Urothelium cell line (cell line): Measurements from ENCODE around the gene INTS7.
"Not testable (repeated sequence)": the region's sequence is repeated elsewhere in the genome, so short reads cannot be mapped to it uniquely, and the experiment has no call there.

Experiments used
- DNase-seq: peaks from one replicate; pipeline ENCODE4 v3.0.0; 2011; ENCODE audit warnings: low spot score, mixed read lengths
- FAIRE-seq: peaks from 2 replicates; lab custom pipeline; 2011; peaks lifted over from hg19 to GRCh38; lab: Jason Lieb, UNC

Gene INTS7

DNA sequence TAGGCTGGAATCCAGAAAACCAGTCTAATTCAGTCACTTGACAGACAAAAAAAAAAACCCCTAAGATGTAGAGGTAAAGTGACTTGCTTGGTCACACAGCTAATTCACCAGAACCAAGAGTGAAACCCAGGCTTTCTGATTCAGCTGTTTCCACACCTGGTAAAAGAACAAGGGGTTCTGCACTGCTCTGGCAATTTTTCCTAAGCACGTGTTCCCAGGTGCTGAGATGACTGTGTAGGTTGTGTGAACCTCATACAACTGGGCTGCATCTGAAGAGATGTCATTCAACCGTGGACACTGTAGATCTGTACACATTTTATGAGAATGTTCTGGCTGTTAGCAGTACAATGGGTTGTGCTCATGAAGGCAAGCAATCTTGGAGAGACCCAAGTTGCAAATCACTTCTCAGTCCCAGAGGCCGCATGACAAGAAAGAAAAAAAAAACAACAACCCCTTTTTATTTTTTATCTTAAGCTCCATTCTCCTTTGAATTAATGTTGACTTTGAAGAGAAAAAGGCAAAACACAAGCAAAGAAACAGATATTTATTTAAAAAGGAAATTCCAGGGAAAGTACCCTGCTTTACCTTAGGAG is 95.4 kb downstream of the INTS7 start:
- DNase-seq (no peak), FAIRE-seq (no peak)

DNA sequence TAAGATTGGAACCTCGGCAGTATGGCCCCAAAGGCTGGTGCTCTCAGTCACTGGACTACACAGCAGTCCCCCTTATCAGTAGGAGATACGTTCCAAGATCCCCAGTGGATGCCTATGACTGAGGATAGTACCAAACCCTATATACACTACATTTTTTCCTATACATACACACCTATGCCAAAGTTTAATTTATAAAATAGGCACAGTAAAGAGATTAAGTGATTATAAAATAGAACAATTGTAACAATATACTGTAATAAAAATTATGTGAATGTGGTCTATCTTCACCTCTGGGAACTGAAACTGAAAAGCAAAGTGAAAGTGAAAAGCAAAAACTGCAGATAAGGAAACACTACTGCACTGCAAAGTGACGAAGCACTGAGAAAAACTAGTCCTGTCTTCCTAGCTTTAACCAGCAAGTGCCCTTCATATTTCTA is 96.8 kb downstream of the INTS7 start:
- no peak for FAIRE-seq
- DNase-seq, result no peak

DNA sequence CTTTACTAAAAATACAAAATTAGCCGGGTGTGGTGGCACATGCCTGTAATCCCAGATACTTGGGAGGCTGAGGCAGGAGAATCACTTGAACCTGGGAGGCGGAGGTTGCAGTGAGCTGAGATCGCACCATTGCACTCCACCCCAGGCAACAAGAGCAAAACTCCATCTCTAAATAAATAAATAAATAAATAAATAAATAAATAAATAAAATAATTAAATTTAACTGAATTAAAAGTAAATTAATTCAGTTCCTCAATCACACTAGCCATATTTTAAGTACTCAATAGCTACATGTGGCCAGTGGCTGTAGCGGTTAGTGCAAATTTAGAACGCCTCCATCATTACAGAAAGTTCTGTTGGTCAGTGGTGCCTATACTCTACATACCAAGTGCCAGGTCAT is 97.9 kb downstream of the INTS7 start:
- not testable (repeated sequence) for FAIRE-seq, DNase-seq

DNA sequence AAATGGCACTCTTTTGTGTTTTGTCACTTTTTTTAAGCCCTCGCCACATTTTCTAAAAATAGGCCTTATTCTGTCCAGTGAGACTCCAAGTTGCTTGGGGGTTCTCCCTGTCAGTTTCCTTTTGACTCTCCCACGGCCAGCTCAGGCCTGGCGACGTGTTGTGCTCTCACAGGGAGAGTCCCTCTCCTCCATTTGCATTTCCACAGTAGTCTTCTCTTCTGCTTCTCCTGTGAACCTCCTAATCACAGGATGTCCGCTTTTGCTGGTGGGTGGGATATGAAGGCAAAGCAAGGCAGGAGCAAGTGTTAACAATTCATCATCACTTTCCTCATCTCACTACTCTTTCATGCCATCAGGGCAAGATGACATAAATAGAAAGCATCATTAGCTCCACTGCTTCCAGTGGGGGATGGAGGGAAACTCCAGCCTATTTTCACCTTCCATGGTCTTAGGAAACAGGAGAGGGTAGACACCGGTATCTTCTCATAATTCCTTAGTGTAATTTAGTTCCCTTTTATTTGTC is 99.8 kb downstream of the INTS7 start:
- FAIRE-seq (no peak), DNase-seq (no peak)

DNA sequence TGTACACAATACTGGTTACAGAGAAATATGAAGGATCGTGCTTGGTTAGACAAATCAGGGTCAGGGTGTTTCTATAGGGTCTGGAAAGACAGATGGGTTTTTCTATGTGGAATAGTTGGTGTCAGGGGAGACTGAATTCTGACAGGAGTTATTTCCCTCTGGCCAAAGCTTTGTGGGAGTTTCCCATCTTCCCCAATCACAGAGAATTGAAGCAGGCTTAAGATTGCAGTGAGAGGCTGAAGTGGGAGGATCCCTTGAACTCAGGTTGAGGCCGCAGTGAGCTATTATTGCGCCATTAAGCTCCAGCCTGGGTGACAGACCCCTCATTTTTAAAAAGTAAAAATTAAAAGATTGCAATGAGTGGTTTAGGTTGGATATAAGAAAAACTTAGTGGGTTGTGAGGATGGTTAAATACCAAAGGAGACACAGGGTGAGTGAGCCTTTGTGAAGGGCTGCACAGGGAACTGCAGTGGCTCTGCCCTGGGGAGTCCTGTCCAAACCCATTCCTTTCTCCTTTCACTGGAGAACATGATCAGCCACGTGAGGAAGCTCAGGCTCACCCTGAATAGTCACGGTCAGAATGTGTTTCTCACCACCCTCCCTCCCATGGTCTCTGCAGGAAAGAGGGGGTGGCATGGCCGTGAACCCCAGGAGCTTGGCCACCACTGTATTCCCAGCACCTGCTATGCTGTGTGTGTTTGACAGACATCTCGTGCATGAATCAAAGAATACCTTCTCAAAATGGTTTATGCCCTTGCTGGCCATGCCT is 101.2 kb downstream of the INTS7 start:
- no peak for DNase-seq

DNA sequence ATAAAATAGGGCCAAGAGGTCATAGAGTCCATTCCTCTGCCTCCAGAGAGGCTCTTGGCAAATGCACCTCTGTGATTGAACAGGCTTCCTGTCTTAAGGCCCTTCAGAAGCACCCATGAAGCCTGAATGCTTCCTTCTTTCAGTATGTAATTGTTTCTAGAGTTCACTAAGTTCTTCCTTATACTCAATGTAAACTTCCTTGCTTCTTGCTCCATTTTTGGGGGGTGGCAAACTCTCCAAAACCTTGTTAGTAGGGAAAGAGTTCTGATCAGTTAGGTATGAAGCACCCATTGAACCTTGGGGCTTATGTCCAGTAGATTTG is 102.5 kb downstream of the INTS7 start:
- no peak for FAIRE-seq
- no peak for DNase-seq

More for the DNA sequence above, 101.2 kb downstream of the INTS7 start:
- FAIRE-seq, result no peak

DNA sequence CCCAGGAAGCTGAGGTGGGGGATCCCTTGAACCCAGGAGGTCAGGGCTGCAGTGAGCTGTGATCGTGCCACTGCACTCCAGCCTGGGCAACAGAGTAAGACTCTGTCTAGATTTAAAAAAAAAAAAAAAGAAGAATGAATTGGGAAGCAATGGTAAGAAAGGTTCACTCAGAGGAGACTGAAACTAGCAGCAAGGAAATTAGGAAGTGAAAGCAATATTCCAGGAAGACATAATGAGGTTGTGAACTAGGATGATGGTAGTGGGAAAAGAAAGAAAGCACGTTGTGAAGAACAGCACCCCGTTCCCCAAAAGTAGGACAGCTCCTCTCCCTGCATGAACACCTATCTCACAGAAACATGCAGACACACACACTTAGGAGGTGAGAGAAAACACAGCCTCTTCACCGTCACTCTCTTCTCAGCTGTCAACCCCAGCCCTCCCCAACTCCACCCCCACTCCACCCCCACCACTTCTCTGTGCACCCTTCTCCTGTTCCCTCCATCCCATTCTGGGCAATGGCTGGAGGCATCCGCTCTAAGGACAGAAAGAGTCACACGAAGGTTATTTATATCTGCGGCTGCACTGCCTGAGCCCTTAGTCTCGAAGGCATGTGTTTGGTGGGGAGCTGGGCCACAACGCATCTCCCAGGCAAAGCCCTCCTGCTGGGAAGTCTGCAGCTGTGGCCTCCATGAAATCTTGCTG is 103.0 kb downstream of the INTS7 start:
- FAIRE-seq, result no peak
- DNase-seq, result no peak

DNA sequence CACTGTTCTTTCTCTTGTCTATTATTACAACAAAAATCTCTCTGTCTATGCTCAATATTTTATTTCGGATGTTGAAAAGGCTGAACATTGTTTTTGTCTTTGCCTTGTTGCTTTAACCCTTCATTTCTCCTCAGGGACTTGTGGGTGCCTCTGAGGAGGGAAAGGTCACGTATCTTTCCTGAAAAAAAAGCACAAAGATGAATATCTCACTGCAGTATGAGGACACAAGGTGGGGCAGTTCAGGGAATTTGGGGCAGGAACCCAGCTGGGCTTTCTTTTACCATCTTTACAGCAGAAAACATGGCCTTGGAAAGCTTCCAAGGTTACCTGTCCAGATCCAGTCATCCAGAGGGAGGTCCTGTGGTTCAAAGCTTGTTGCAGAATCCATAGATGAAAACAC is 105.7 kb downstream of the INTS7 start:
- FAIRE-seq, result no peak
- no peak for DNase-seq

DNA sequence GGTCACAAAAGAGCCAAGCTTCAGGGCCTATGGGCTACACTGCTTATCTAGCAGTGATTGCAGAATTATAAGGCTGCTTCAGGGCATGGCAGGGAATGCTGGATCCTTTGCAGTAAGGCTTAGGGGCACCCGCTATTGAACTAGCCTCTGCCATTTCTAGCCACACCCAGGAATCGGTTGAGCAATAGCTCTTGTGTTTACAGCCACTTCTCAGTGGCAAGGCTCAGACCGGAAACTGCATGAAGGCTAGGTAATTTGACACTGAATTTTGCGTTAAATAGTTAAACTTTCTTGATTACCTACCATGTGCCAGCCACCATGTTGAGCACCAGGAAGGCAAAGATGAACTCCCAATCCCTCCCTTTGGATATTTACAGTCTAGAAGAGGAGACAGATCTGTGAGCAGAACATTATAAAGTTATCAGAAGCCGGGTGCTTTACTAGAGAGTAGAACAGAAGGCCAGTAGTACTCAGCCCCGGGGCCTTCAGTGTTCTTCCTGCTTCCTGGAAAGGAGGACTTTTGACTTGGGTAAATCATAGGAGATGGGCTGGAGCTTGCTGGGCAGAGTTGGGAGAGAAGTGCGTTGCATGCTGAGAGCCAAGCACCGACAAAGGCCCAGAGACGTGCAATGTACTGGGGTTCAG is 106.2 kb downstream of the INTS7 start:
- DNase-seq, result peak; percentile 22
- no peak for FAIRE-seq

DNA sequence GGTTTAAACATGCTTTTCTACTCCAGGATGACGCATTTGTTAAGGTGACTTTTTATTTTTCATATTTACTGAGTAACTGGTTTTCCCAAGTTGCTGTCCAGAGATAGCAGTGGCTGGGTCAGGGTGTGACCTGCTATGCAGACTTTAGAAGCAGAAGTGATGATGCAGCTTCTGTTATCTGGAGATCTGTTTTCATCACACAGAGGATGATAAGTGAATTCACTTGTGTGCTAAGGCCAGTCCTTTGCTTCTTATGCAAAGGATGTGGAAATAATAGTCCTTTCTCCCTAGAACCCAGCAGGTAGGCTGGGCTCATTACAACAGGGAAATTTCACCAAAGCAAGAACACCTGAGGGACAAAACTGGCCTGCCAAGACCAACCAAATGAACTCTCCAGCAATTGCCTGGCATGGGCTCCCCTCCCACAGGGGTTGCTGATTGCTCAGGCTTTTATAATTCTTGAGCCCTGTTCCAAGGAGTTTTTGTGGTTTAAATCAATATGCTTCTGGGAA is 107.0 kb downstream of the INTS7 start:
- no peak for DNase-seq

DNA sequence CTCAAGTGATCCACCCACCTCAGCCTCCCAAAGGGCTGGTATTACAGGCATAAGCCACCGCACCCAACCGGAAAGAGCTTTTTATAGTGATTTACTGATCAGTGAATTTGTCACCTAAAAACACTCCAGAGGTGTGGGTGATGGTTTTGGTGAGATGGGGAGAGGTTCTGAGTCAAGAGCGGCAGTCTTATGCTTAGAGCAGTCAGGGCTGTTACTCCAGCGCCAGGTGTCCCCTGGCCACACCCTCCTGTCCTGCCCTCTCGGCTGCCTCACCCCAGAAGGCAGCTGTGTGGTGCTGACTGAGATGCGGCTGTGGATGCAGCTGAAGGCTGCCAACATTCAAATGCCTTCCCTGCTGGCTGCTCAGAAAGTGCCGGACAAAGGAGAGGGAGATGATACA is 110.3 kb downstream of the INTS7 start:
- peak; percentile 31 for DNase-seq
- FAIRE-seq, result no peak

More for the DNA sequence above, 107.0 kb downstream of the INTS7 start:
- FAIRE-seq, result no peak

DNA sequence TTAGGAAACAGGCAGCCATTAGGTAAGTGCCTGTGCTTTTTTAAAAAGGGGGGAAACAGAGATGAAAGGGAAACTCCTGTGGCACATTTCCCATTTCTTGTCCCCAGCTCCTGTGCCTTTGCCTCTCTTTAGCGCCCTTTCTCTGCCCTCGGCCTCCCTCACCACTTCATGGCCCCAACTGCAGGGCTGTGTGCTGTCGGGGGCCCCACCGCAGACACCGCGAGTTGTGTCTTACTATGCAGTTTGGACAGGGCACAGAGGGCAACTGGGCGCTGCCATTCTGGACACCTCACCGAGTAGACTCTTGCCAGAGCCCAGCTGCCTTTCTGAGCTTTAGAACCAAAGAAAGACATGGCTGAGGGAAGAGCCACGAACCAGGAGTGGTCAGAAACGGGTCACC is 111.1 kb downstream of the INTS7 start:
- no peak for FAIRE-seq

DNA sequence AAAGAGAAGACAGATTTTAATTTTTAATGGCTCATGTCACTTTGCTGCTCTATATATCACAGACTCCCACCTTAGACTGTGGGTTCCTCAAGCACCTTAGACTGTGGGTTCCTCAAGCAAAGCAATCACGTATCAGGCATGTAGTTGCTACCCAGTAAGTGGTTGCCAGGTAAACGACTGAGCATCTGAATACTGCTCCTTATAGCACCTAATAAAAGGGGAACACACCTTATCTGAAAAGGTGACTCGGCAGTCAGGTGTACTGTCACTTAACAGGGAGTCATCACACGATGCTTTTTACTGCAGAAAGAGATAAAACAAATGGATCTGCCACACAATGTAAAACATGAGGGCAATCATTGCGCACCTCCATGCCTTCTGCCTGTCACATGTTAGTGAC is 112.3 kb downstream of the INTS7 start:
- no peak for FAIRE-seq
- DNase-seq, result no peak

More for the DNA sequence above, 111.1 kb downstream of the INTS7 start:
- no peak for DNase-seq

DNA sequence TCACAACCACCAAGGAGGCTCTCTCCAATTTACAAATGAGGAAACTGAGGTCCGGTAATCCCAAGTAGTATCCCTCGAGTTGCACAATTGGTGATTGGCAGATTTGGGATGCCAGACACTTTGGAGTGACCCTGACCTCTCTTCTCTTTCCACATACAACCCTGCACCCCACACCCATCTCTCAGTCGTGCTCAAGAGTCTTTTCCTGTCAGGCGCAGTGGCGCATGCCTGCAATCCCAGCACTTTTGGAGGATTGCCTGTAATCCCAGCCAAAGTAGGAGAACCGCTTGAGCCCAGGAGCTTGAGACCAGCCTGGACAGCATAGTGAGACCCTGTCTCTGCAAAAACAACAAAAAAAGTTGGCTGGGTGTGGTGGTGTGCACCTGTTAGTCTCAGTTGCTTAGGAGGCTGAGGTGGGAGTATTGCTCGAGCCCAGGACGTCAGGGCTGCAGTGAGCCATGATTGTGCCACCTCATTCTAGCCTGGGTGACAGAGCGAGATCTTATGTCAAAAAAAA is 113.7 kb downstream of the INTS7 start:
- FAIRE-seq (no peak), DNase-seq (no peak)

DNA sequence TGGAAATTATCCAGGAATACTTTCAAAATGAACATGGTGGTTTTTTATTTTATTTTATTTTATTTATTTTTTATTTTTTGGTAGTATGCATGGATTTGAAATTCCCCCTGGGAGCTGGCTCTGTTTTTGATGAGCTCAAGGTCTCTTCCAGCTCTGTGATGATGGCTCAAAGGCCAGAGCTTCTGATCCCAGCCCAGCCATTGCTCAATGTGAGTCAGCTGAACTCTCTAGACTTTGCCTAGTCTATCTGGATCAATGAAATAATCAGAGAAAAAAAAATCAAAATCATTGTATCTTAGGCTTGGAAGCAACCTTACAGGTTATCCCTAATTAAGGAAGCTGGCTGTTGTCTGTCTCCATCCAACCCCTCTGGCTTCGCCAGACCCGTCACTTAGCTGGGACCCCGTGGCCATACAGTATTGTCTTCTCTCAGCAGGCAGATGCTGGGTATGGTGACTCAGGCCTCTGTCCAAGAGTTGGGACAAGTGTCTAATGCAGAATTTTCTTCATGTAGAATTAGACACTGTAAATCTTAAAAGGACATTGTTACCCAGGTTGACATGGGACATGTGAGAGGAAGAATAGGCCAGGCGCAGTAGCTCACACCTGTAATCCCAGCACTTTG is 114.6 kb downstream of the INTS7 start:
- DNase-seq, result no peak
- no peak for FAIRE-seq

DNA sequence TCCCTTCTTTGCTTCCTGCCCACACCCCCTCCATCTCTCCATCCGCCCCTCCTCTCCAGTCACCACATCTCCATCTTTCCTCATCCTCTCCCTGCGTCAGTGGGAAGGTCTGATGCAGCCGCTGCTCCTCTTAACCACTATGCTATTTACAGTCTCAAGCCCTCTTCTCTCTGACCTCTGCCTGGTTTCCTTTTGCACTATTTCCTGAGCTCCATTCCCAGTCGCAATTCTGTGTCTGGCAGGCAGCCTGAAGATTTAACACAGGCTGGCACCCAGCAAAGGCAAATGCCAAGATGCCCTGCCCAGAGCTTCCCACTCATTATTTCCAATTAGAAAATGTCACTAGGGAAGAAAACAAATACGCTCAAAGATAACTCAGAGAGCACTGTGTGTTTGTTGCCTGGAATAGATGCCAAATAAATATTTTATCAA is 115.2 kb downstream of the INTS7 start:
- DNase-seq (no peak), FAIRE-seq (no peak)

DNA sequence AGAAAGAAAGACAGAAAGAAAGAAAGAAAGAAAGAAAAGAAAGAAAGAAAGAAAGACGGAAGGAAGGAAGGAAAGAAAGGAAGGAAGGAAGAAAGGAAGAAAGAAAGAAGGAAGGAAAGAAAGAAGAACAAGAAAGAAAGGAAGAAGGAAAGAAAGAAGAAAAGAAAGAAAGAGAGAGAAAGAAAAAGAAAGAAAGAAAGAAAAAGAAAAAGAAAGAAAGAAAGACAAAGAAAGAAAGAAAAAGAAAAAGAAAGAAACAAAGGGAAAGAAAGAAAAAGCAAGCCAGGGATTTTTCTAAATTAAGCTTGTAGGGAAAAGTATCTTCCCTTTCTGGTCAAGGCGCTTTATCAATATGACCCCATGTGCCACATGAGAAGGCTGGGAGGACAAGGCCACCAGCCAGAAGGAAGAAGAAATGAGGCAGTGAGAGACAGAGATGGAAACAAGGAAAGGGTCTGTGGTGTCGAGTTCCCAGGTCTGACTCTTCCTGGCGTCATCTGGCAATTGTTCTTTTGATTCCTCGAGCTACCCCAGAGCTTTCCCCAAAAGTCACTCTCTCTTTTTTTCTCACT is 116.4 kb downstream of the INTS7 start:
- DNase-seq (no peak), FAIRE-seq (no peak)

DNA sequence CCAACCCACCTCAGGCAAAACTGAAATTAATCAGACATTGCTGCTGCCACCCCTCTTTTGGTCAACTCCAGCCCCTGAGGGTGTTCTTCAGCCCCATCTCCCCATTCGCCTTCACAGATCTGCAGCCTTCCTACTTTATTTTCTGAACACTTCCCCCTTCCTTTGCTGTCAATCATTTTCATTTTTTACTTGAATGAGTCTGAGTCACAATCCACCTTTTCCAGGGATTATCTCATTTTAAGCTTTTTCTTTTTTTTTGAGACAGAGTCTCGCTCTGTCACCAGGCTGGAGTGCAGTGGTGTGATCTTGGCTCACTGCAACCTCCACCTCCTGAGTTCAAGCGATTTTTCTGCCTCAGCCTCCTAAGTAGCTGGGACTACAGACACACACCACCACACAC is 118.9 kb downstream of the INTS7 start:
- not testable (repeated sequence) for FAIRE-seq, DNase-seq

DNA sequence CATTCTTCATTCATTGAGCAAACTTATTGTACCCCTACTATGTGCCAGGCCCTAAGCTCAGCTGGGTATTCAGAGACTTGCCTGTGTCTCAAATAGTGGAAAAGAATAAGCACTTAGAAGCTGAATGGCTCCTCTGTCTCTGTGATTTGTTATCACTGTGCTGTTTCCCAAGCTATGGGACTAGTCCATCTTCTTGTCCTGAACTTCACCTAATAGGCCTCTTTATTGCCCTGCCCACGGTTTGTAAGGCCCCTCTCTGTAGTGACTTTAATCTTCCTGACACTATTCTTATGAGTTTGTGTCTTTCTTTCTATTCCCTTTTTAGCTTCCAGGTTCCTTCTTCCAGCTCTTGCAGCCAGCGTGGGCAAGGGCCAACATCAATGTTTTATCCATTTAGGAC is 119.4 kb downstream of the INTS7 start:
- FAIRE-seq (no peak), DNase-seq (no peak)

DNA sequence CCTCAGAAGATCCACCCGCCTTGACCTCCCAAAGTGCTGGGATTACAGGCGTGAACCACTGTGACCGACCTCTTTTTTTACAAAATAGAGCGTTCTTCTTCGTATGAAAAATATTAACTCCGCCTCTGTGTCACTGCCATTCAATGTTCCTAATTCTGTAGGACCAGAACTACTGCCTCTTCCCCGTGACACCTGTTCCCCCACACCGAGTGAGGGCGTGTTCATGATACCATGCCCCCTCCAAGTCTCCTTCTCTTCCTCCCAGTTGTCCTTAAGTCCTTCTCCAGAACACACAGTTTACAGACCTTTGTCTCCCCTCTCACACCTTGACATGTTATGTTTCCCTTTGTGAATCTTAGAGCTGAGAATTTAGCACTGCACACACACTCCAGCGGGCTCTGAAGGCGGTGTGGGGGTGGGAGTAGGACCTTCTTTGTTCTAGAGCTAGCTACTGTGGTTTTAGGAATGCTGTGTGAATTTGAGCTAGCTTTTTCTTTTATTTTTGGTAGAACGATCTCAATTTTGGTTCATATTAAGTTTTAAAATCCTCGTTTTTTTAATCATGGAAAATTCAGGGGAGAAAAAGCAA is 122.4 kb downstream of the INTS7 start:
- no peak for FAIRE-seq
- no peak for DNase-seq
